Activated T-cell treated with anti-CD3 and anti-CD28 coated beads, Interleukin-2, amount 50 U/mL, for 24 hours (primary cell): ENCODE data around the gene DCK.
A peak's percentile ranks its signal among the peaks of the same experiment; 100 is the strongest.

Experiments used
- DNase-seq: peaks from one replicate; pipeline ENCODE4 v3.0.0-alpha.2; 2020
- H3K27ac Mint-ChIP-seq: 2 replicates; pipeline ENCODE4 v1.8.0; 2020; ENCODE audit warnings: mild to moderate bottlenecking, mixed read lengths
- H3K27me3 Mint-ChIP-seq: 2 replicates; pipeline ENCODE4 v1.8.0; 2020; ENCODE audit warnings: mixed read lengths
- H3K36me3 Mint-ChIP-seq: 2 replicates; pipeline ENCODE4 v1.8.0; 2020; ENCODE audit warnings: low read depth, mixed read lengths
- H3K4me1 Mint-ChIP-seq: 2 replicates; pipeline ENCODE4 v1.8.0; 2020; ENCODE audit warnings: low read depth, mixed read lengths
- H3K4me3 Mint-ChIP-seq: 2 replicates; pipeline ENCODE4 v1.8.0; 2020; ENCODE audit warnings: mild to moderate bottlenecking, moderate library complexity, mixed read lengths
- H3K9me3 Mint-ChIP-seq: 2 replicates; pipeline ENCODE4 v1.8.0; 2020; ENCODE audit warnings: mixed read lengths

DCK gene

GRCh38 chr4:70993181-70994068, at the start of gene DCK:
Gene DCK (plus strand): TSS chr4:70993649. CDS start chr4:70993836, 187 bp downstream.
- peak; percentile 93 for DNase-seq
- no peaks in the 10 kb centered on the region for H3K27me3 Mint-ChIP-seq
- H3K36me3 Mint-ChIP-seq, result peaks cover 48% of the 10 kb centered on the region
- peak within 1 kb of the TSS; percentile 96 for H3K4me3 Mint-ChIP-seq
- no peaks in the 10 kb centered on the region for H3K9me3 Mint-ChIP-seq
- H3K4me1 Mint-ChIP-seq, result peaks cover 49% of the 10 kb centered on the region
- peak within 1 kb of the TSS; percentile 93 for H3K27ac Mint-ChIP-seq

DNA sequence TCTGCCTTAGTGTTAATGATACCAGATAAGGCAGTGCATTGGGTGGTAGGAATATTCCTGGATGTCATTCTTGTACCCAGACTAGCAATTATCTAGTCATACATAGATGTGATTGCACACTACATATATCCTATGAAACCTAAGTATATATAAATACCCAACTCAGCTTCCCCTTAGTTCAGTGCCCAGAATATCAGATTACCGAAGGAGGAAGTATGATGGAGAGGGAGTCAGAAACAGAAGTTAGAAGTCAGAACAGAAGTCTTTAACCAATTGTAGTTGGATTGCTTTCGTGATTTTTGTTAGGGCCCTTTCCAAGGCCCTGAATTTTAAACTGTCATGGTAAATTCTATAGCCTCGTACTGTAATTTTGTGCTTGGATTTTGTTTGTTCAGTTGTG, 48.4 kb upstream of the DCK start:
- Mint-ChIP-seq H3K9me3 (no peaks in the 10 kb centered on the region), H3K4me1 (peaks cover 19% of the 10 kb centered on the region), H3K36me3 (peaks cover 4% of the 10 kb centered on the region), H3K27ac (no peak overlapping the region), H3K27me3 (no peaks in the 10 kb centered on the region), H3K4me3 (no peak overlapping the region)
- DNase-seq, result no peak

DNA sequence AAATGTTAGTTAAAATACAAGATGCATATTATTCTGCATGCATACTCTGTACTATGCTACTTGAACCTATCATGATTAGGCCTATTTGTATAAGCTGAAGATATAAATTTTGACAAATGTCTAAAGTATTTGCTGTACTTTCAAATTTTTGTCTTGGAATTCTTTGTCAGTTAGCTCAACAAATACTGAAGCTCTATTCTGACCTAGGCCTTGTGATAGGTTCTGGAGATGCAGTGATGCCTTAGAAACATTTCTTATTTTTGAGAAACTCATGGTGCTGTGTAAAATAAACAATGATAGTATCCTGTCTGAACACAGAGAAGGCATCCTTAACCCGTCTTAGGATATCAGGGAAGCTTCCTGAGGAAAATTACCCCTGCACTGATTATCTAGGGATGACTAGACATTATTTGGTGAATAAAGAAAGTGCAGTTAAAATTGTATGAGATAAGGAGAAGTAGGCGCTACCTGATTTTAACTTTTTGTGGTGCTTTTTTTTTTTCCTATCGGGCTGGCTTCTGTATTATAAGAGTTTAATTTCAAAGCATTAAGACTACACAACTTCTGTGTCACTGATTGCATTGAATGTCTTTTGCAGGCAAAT, 47.9 kb upstream of the DCK start:
- peaks cover 3% of the 10 kb centered on the region for H3K36me3 Mint-ChIP-seq
- peaks cover 19% of the 10 kb centered on the region for H3K4me1 Mint-ChIP-seq
- H3K4me3 Mint-ChIP-seq, result no peak overlapping the region
- no peaks in the 10 kb centered on the region for H3K9me3 Mint-ChIP-seq
- H3K27ac Mint-ChIP-seq, result no peak overlapping the region
- DNase-seq, result no peak
- no peaks in the 10 kb centered on the region for H3K27me3 Mint-ChIP-seq

DNA sequence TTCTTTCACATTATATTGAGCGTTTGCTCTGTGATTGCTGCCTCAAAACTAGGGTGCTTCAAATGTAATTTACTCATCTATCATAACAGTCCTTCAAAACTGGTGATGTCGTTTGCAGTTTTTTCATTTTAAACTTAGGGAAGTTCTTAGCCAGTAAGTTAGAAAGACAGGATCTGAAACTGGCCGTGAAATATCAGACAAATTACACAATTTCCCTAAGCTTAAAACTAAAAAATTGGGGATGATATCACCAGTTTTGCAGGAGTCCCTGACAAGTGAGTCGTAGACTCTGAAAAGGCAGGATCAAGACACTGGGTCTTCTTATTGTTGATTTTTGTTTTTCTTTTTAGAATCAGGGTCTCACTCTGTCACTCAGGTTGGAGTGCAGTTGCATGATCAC, 46.5 kb upstream of the DCK start:
- Mint-ChIP-seq H3K36me3 (no peaks in the 10 kb centered on the region), H3K4me1 (peaks cover 18% of the 10 kb centered on the region), H3K4me3 (no peak overlapping the region), H3K27ac (no peak overlapping the region), H3K27me3 (no peaks in the 10 kb centered on the region), H3K9me3 (no peaks in the 10 kb centered on the region)
- no peak for DNase-seq

- H3K27me3 Mint-ChIP-seq, result no peaks in the 10 kb centered on the region
- peaks cover 14% of the 10 kb centered on the region for H3K4me1 Mint-ChIP-seq
- no peak for DNase-seq
- no peak overlapping the region for H3K4me3 Mint-ChIP-seq
- no peaks in the 10 kb centered on the region for H3K36me3 Mint-ChIP-seq
- H3K9me3 Mint-ChIP-seq, result no peaks in the 10 kb centered on the region
- no peak overlapping the region for H3K27ac Mint-ChIP-seq
Measured at GRCh38 chr4:70948665-70949260, 44.7 kb upstream of the DCK start.

DNA sequence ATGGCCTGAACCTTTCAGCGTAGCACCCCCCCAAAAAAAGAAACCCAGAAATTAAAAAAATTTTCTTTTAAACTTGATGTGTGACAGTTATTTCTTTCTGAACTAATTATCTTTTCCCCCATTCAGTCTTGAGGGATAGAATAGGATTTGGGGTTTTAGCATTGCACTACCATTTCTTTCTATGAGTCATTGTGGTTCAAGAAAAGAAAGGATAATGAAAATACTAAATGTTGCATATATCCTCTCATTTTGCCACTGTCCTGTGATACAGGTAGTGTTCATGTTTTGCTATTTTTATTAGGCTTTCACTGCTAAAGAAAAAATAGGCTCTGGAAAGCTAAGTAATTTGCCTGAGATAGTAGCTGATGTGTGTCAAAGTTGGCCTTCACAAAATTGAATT, 39.4 kb upstream of the DCK start:
- Mint-ChIP-seq H3K4me3 (no peak overlapping the region), H3K27ac (no peak overlapping the region), H3K36me3 (peaks cover 5% of the 10 kb centered on the region), H3K4me1 (peaks cover 10% of the 10 kb centered on the region), H3K27me3 (no peaks in the 10 kb centered on the region), H3K9me3 (no peaks in the 10 kb centered on the region)
- DNase-seq, result no peak

DNA sequence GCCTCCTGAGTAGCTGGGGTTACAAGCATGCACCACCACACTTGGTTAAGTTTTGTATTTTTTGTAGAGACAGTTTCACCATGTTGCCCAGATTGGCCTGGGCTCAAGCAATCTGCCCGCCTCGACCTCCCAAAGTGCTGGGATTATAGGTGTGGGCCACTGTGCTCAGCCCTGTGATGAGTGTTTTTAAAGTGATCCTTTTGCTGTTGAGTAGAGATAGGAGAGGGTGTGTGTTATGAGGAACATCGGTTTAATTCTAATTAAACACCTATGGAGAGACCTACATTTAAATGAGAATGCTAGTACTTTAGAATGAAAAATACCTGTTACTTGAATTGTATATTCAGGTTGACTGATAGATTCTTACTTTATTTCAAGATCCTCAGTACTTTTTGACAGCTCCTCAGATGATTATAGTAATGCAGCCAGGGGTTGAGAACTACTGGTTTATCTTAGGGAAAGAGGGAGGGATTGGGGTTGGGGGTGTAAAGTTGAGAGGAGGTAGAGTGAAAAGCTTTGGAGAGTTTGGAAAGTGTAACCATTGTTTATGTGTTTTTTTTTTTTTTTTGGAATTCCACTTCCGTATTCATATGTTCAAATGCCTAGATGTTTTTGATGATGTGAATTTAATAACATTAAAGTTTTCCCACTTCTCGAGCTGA, 36.8 kb upstream of the DCK start:
- H3K4me1 Mint-ChIP-seq, result peaks cover 10% of the 10 kb centered on the region
- H3K27ac Mint-ChIP-seq, result peak overlapping the region; percentile 31
- H3K4me3 Mint-ChIP-seq, result no peak overlapping the region
- no peaks in the 10 kb centered on the region for H3K9me3 Mint-ChIP-seq
- H3K36me3 Mint-ChIP-seq, result peaks cover 21% of the 10 kb centered on the region
- no peaks in the 10 kb centered on the region for H3K27me3 Mint-ChIP-seq
- DNase-seq, result no peak

DNA sequence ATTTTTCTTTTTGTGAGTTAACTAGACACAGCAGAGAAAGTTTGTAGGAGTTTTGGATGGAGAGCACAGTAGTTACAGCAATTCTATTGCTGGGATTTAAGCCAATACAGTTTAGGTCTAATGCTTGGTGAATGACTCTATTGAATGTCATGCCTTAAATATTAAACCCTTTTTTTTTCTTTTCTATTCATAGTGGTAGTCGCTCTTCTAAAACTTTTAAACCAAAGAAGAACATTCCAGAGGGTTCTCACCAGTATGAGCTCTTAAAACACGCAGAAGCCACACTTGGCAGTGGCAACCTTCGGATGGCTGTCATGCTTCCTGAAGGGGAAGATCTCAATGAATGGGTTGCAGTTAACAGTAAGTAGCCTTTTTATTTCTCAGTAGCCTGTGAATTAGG, 34.8 kb upstream of the DCK start:
- H3K4me1 Mint-ChIP-seq, result peaks cover 5% of the 10 kb centered on the region
- no peak overlapping the region for H3K27ac Mint-ChIP-seq
- no peak for DNase-seq
- no peaks in the 10 kb centered on the region for H3K27me3 Mint-ChIP-seq
- peaks cover 28% of the 10 kb centered on the region for H3K36me3 Mint-ChIP-seq
- H3K9me3 Mint-ChIP-seq, result no peaks in the 10 kb centered on the region
- H3K4me3 Mint-ChIP-seq, result no peak overlapping the region

- H3K27ac Mint-ChIP-seq, result no peak overlapping the region
- H3K4me1 Mint-ChIP-seq, result peaks cover 10% of the 10 kb centered on the region
- H3K27me3 Mint-ChIP-seq, result no peaks in the 10 kb centered on the region
- no peak overlapping the region for H3K4me3 Mint-ChIP-seq
- DNase-seq, result no peak
- H3K36me3 Mint-ChIP-seq, result peaks cover 36% of the 10 kb centered on the region
- H3K9me3 Mint-ChIP-seq, result no peaks in the 10 kb centered on the region
Measured at GRCh38 chr4:70969076-70969475, 24.4 kb upstream of the DCK start.

DNA sequence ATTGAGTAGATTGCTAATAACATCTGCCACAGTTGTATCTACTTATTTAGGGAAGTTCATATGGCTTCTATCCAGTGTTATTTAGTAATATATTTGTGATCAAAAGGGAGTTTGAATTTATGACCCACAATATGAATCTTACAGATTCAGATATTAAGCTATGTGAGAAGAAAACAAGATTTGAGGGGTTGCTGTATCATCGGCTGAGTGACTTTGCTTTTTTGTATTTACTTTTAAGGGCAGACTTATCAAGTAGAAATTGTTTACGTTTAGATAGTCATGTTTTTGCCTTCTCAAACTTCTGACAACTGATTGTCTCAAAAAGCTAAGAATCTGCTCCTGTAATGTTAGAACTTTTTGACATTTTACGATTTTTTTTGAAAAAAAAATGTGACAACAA, 17.2 kb upstream of the DCK start:
- Mint-ChIP-seq H3K4me3 (no peak overlapping the region), H3K4me1 (peaks cover 2% of the 10 kb centered on the region), H3K27me3 (no peaks in the 10 kb centered on the region), H3K9me3 (no peaks in the 10 kb centered on the region), H3K27ac (no peak overlapping the region), H3K36me3 (peaks cover 53% of the 10 kb centered on the region)
- no peak for DNase-seq

GRCh38 chr4:70979445-70980008, 13.9 kb upstream of the DCK start:
- Mint-ChIP-seq H3K9me3 (no peaks in the 10 kb centered on the region), H3K4me3 (no peak overlapping the region), H3K27me3 (no peaks in the 10 kb centered on the region), H3K27ac (no peak overlapping the region), H3K36me3 (peaks cover 38% of the 10 kb centered on the region), H3K4me1 (no peaks in the 10 kb centered on the region)
- no peak for DNase-seq

DNA sequence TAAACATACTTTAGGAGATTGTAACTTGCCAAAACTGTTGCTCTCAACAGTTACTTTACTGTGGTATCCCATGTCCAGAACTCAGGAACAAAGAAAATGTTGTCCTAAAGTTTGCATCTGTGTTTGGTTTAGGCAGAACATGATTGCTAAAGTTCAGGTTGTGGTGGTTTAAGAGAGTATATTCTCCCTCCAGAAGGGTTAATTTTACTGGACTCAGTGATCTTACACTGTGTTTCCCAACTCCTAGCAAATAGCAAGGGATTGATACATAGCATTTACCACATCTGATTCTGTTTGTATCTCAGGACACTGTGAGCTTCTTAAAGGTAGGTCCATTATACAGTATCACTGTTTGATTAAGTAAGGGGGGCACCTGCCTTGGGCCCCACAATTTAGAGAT, 13.3 kb upstream of the DCK start:
- Mint-ChIP-seq H3K4me1 (no peaks in the 10 kb centered on the region), H3K36me3 (peaks cover 31% of the 10 kb centered on the region), H3K27me3 (no peaks in the 10 kb centered on the region), H3K27ac (no peak overlapping the region), H3K9me3 (no peaks in the 10 kb centered on the region), H3K4me3 (no peak overlapping the region)
- no peak for DNase-seq

DNA sequence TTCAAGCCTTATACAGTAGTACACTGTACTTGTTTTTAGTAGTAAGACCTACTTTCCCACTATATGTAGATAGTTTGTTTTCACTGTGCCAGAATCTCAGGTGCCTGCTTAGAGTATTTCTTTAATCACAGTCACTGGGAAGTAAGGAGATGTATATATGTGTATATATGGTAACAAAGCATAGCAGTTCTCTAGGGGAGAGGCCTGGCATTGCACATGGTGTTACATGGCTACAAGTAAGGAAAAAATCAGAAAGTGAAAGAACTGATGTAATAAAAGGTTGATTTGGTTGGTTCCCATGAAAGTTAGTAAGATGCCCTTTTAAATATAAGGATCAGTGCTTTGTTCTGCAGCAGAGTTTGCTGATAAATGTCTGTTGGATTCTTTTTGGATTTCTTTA, 9.3 kb upstream of the DCK start:
- Mint-ChIP-seq H3K9me3 (no peaks in the 10 kb centered on the region), H3K4me1 (no peaks in the 10 kb centered on the region), H3K27me3 (no peaks in the 10 kb centered on the region), H3K27ac (no peak overlapping the region), H3K36me3 (peaks cover 9% of the 10 kb centered on the region), H3K4me3 (no peak overlapping the region)
- DNase-seq, result no peak

GRCh38 chr4:70984589-70984988, 8.9 kb upstream of the DCK start:
- no peaks in the 10 kb centered on the region for H3K4me1 Mint-ChIP-seq
- H3K9me3 Mint-ChIP-seq, result no peaks in the 10 kb centered on the region
- H3K36me3 Mint-ChIP-seq, result peaks cover 4% of the 10 kb centered on the region
- no peak overlapping the region for H3K27ac Mint-ChIP-seq
- H3K4me3 Mint-ChIP-seq, result no peak overlapping the region
- H3K27me3 Mint-ChIP-seq, result no peaks in the 10 kb centered on the region
- DNase-seq, result no peak
